GM12872 (cell line): ENCODE measurements around the gene BABAM2.

Experiments
- CTCF ChIP-seq: IDR thresholded peaks from 3 replicates; pipeline ENCODE4 v1.5.1; 2011; ENCODE audit warnings: low read depth, mild to moderate bottlenecking, low read length, moderate library complexity; ENCODE audit not compliant: insufficient read depth

Gene BABAM2

GRCh38 chr2:28202719-28203118, 312.2 kb downstream of the BABAM2 start:
- no peak for TF ChIP-seq CTCF

GRCh38 chr2:28206762-28207161, 316.2 kb downstream of the BABAM2 start:
- no peak for TF ChIP-seq CTCF

GRCh38 chr2:28209261-28209691, 318.7 kb downstream of the BABAM2 start:
- no peak for TF ChIP-seq CTCF

- TF ChIP-seq CTCF: no peak
Observed at GRCh38 chr2:28209864-28210263, 319.3 kb downstream of the BABAM2 start.

- TF ChIP-seq CTCF: no peak
Observed at GRCh38 chr2:28210535-28210934, 320.0 kb downstream of the BABAM2 start.

- TF ChIP-seq CTCF: no peak
Observed at GRCh38 chr2:28216331-28216730, 325.8 kb downstream of the BABAM2 start.

GRCh38 chr2:28217042-28217740, 326.7 kb downstream of the BABAM2 start:
- no peak for TF ChIP-seq CTCF
